GM18511 (cell line): ENCODE measurements around the gene SCTR.

Experiments
- ATAC-seq: cut with Tn5 transposase; IDR thresholded peaks from one replicate; pipeline ENCODE4 v1.9.1; 2021; ENCODE audit warnings: mild to moderate bottlenecking, moderate library complexity; ENCODE audit not compliant: unreplicated experiment

The SCTR gene

DNA sequence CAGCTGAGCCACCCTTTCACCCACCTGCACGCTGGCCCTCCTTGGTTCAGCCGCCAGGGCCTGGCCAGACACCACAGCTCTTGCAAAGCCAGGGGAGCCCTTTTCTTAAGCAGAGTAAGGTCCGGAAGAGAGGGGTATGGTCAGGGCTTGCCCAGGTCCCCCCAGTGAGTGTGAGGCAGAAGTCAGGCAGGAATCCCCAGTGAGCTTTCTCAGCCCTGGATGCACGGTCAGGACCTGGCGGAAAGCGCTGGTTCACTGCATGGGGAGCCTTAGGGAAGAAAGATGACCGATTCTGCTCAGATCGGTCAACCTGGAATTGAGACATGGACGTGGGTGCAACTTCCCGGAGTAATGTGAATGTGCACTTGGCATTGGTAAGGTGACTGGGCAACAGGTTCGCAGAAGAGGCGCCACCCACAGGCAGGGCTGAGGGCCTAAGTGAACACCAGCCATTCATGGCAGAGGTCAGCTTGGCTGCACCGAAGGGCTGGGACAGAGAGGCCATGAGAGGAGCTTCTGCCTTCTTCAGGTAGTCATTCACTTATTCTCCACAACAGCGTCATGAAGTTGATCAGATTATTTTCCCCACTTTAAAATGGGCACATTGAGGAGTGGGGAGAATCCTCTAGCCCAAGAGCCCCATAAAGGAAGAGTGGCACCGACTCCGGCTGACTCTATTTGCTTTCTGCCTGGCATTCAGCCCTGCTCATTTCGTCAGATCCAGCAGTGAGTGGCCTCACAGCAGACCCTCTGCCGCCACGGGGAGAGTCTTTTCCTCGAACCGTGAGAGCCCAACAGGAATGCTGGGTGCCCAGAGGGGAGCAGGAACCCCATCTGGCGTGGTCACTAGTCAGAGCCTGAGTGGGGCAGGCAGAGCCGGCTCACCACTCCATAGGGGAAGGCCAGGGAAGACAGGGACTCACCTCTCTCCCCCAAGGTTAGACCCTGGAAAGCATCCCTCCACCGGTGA, 35.8 kb downstream of the SCTR start:
- ATAC-seq: no peak

- ATAC-seq: peak; percentile 93
Observed at GRCh38 chr2:119487434-119488244, 36.6 kb downstream of the SCTR start.

DNA sequence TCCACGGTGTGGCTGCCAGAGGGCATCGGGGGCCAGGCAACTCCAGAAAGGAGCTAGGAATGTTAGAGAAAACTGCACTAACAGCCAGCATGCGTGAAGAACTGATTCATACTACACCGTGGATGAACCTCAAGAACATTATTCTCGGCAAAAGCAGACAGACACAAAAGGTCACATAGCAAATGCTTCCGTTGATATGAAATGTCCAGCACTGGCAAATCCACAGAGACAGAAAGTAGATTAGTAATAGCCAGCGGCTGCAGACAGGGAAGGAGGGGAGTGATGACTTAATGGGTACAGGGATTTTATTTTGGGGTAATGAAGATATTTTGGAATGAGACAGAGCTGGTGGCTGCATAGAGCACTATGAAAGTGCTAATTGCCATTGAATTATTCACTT, 37.4 kb downstream of the SCTR start:
- ATAC-seq: no peak

DNA sequence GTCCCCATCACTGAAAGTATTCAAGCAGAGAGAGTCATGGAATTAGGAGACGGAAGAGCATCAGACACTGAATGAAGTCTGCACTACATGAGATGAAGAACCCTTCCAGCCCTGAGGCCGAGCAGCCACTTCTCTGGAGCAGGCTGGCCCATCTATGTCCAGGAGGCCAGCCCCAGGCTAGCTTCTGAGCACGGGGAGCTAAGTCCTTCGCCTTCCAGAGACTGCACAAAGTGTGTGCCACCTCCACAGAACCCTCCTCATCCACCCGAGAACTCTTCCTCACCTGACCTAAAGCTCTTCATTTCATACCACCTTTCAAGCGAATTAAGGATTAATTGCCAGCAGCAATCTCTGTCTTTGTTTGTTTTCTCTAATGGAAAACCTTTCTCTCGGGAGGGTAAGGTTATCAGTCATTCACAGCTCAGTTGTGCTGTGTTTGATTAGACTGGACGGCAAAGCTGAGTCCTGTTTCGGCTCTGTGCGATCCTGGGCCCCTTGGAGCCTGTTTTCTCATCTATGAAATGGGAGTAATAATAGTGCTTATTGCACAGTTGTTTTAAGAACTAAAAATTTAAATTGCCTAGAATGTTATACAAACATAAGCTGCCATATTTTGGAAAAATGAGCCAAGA, 38.0 kb downstream of the SCTR start:
- no peak for ATAC-seq

DNA sequence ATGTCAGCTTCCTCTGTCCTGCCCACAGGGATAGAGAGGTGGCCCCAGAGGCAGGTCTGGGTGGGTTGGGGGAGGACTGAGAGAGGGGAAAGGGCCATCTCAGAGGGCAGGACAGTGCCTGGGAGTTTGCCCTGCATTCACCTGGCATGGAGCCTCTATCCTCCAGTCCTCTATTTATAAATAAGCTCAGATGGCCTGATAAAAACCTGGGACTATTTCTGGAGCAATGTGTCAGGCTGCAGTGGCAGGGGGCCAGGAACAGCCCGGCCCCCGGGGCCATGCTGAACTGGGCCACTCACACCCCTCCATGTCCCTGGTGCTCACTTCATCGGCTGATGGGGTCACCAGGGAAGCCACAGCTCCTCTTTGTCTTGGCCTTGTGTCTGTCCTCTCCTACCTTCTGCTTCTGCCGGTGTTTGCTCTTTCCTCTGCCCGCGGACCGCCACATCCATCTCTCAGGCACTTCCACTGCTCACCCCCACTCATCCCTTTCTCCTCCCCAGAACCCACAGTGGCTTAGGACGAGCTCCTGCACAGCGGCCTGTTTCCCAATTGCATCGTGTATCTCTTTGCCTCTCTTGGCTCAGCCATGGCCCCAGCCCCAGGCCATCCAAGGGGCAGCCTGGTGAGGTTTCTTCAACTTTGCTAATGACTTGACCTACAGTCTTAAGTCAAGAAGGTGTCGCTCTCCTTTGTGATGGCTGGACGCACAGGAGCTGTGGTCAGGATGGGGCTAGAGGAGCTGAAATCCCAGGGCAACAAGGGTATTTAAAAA, 38.8 kb downstream of the SCTR start:
- no peak for ATAC-seq

DNA sequence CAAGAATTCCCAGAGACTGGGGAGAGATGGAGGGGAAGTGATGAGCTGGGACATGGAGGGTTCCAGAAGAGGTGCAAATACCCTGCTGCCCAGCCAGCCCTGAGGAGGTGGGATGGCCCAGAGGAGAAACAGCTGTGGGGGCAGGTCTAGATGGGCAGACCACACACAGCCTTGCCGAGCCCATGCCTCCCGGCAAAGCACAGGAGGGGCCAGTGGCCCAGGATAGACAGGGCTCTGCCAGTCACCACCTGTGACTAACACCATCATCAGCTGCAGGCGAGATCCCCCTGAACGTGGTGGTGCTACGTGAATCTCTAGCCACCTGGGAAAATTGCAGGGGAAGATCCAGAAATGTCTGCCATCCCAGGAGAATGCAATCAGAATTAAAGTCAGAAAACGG, 39.4 kb downstream of the SCTR start:
- ATAC-seq: no peak

GRCh38 chr2:119483896-119484718, 40.2 kb downstream of the SCTR start:
- ATAC-seq: no peak

DNA sequence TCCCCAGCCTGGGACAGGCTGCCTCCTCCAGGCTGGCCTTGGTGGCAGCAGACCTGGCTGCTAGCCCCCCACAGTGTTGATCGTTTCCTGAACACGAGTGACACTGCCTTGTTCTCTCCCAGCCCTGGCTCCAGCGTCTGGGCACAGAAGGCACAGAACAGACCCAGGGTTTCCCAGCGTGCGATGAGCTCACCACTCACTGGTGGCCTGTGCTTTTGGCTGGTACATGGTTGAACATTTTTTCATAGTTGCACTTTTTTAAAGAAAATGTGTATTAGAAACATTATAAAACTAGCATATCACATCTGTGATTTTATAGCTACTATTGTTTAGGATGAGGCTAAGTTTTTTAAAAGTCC, 40.9 kb downstream of the SCTR start:
- no peak for ATAC-seq

- no peak for ATAC-seq
Observed at GRCh38 chr2:119482481-119483394, 41.5 kb downstream of the SCTR start.

- no peak for ATAC-seq
Observed at GRCh38 chr2:119481501-119482455, 42.5 kb downstream of the SCTR start.

GRCh38 chr2:119480718-119481142, 43.6 kb downstream of the SCTR start:
- ATAC-seq: no peak

DNA sequence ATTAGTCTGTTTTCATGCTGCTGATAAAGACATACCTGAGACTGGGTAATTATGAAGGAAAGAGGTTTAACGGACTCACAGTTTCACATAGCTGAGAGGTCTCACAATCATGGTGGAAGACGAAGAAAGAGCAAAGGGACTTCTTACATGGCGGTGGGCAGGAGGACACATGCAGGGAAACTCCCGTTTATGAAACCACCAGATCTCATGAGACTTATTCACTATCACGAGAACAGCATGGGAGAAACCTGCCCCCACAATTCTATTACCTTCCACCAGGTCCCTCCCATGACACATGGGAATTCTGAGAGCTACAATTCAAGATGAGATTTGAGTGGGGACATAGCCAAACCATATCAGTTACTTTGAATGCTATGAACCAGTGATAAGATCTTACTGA, 44.1 kb downstream of the SCTR start:
- ATAC-seq: no peak

- ATAC-seq: no peak
Observed at GRCh38 chr2:119478978-119479295, 45.3 kb downstream of the SCTR start.

- no peak for ATAC-seq
Observed at GRCh38 chr2:119478188-119478977, 45.9 kb downstream of the SCTR start.

- ATAC-seq: no peak
Observed at GRCh38 chr2:119477113-119477505, 47.2 kb downstream of the SCTR start.

DNA sequence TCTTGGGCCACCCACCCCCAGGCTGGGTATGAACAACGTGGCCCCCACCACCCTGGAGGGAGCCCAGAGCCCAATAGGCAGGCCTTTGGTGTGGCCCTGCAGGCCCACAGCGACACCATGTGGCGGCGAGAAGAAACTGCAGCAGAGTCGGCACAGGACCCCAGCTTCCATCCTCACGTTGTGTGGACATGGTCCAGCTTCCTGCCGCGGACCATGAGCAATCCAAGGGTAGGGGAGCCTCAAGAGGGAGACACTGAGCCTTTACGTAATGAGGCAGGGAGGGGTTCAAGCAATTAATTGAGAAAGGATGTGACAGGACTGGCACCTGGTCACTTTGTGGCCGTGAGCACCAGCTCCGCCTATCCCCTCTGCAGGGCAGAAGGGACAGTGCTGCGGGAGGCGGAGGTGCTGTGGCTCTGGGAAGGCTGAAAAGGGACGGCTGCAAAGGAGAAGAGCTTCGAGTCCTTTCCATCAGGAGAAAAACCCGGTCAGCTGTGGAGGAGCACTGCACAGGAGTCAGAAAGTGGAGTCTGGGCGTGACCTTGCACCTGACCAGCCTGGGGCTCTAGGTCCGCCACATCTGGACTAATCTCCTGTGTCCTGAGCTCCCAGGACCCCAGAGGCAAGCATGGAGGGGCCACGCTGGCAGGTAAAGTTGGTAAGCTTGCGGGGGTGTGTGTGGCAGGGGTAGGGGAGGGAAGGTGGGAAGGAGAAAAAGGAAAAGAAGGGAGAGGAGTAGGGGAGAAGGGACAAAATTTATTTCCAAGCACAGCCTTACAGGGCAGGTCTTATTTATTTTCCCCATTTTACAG, 47.8 kb downstream of the SCTR start:
- peak; percentile 84 for ATAC-seq
